Spleen (tissue), 11 donors: ENCODE data around the gene MPO. TPM values are rescaled to one million over a fixed set of nuclear protein-coding genes. Genes with fewer than 3 reads are reported as not detected.

Source experiments
- DNase-seq: peaks from one replicate; pipeline ENCODE4 v3.0.0-alpha.2; 2020
- H3K27ac ChIP-seq, 8 donors: fragments of 200-600 bp; sonication (generic) in 7 of 8; 1 replicate in 4 of 8; 2 replicates in 4 of 8; pipeline versions ENCODE4 v1.5.0 to v1.8.0; 2016 to 2021; ENCODE audit warnings: inconsistent platforms in 4 of 8, mild to moderate bottlenecking in 4 of 8, moderate library complexity in 1 of 8
- H3K27me3 ChIP-seq, 7 donors: fragments of 200-600 bp; sonication (generic) in 6 of 7; replicated peaks in 1 of 7; 1 replicate in 4 of 7; 2 replicates in 3 of 7; pipeline versions ENCODE4 v1.5.0 to v1.8.0; 2016 to 2021; ENCODE audit warnings: inconsistent platforms in 3 of 7, mild to moderate bottlenecking in 1 of 7
- H3K36me3 ChIP-seq, 6 donors: fragments of 200-600 bp; sonication (generic) in 5 of 6; 1 replicate in 4 of 6; 2 replicates in 2 of 6; pipeline versions ENCODE4 v1.5.0 to v1.8.0; 2016 to 2021; ENCODE audit warnings: inconsistent platforms in 2 of 6
- H3K4me1 ChIP-seq, 6 donors: fragments of 200-600 bp; sonication (generic) in 5 of 6; 1 replicate in 3 of 6; 2 replicates in 3 of 6; pipeline versions ENCODE4 v1.5.0 to v1.8.0; 2016 to 2021; ENCODE audit warnings: inconsistent platforms in 3 of 6
- H3K4me3 ChIP-seq, 8 donors: fragments of 200-600 bp; sonication (generic) in 7 of 8; 1 replicate in 4 of 8; 2 replicates in 4 of 8; pipeline versions ENCODE4 v1.5.0 to v1.8.0; 2016 to 2021; ENCODE audit warnings: inconsistent platforms in 4 of 8, mild to moderate bottlenecking in 4 of 8, moderate library complexity in 2 of 8
- H3K9me3 ChIP-seq, 8 donors: fragments of 200-600 bp; sonication (generic) in 7 of 8; 1 replicate in 4 of 8; 2 replicates in 4 of 8; pipeline versions ENCODE4 v1.5.0 to v1.8.0; 2016 to 2021; ENCODE audit warnings: inconsistent platforms in 4 of 8
- CTCF ChIP-seq, 11 experiments: fragments of 200-600 bp in 7 of 11; fragments of 450-650 bp in 4 of 11; sonication (generic) in 4 of 11; IDR thresholded peaks in 8 of 11; conservative IDR thresholded peaks in 3 of 11; 1 replicate in 7 of 11; 2 replicates in 4 of 11; pipeline versions ENCODE4 v1.4.0 to v1.8.0; 2016 to 2021; ENCODE audit warnings: antibody characterized with exemption in 11 of 11, inconsistent platforms in 4 of 11, mild to moderate bottlenecking in 1 of 11
- POLR2A ChIP-seq, 3 donors: fragments of 450-650 bp; IDR thresholded peaks; one replicate each; pipeline ENCODE4 v1.5.1; 2017; ENCODE audit warnings: antibody characterized with exemption in 3 of 3, mild to moderate bottlenecking in 1 of 3
- POLR2AphosphoS5 ChIP-seq, 3 donors: sonication (generic); formaldehyde crosslinking; IDR thresholded peaks; one replicate each; pipeline ENCODE4 v1.5.1; 2017; ENCODE audit warnings: antibody characterized with exemption in 3 of 3
- WGBS, 5 donors: extraction: QIAGEN DNeasy Blood & Tissue Kit in 3 of 5; methylation state at CpG; one replicate each; pipeline versions ENCODE4 v1.1.5 to v1.1.7; 2013 to 2018; 5-methylcytosine and 5-hydroxymethylcytosine counted together
- intact Hi-C: fragments of 100-400 bp; cut with DNase I; formaldehyde crosslinking; loops from one replicate; pipeline ENCODE4 v1.15.0; 2023; ENCODE audit warnings: low total_unique reads
- polyA plus RNA-seq, 3 donors: library from polyadenylated mRNA; stranded (reverse); fragments of 200-250 nt; gene quantifications; one replicate each; pipeline ENCODE4 v1.2.1, GENCODE V29; 2013
- total RNA-seq, 7 donors: library from RNA; depleted of rRNA in 3 of 7; stranded (reverse); fragments of >200 nt in 3 of 7; fragmentation: NEBNext Ultra II Directional in 4 of 7; extraction: Animal tissue kit (Norgen Biotek cat#: 25700) in 4 of 7; gene quantifications; one replicate each; pipeline versions ENCODE4 v1.1.0 to v1.2.1, GENCODE V29; 2016 to 2021
- donor health status: healthy with polysubstance abuse.
- donor health status: DM: no; HTN: no; CAD: no; lungs with moderate emphysema.
- donor health status: DM: no; HTN: no; CAD: no.
- donor health status: Bipolar disorder and iron deficiency.
- donor health status: healthy.
- donor health status: DM: no; HTN: no; CAD: no.
- donor health status: DM: yes; HTN: yes; CAD: no.

Gene MPO
- total and polyA plus RNA-seq, 10 donors = 0.52 to 75.7 (median 12.0) TPM

- Histone ChIP-seq H3K36me3 (peaks cover 0 to 29% (median 0%) of the 10 kb centered on the region in 6 donors), H3K4me3 (no peak overlapping the region), H3K4me1 (peaks cover 0 to 56% (median 39%) of the 10 kb centered on the region in 6 donors), H3K27ac (no peak overlapping the region), H3K9me3 (no peaks in the 10 kb centered on the region), H3K27me3 (peaks cover 0 to 24% (median 5%) of the 10 kb centered on the region in 7 donors)
- DNase-seq = peak; percentile 62
- 90 to 95% (median 92%) methylated on average over 15 to 18 of the region's 18 CpGs for WGBS, 5 donors
- intact Hi-C loops = no loop called here
- TF ChIP-seq POLR2A (IDR thresholded peaks at IDR 0.05) (no peak), POLR2AphosphoS5 (IDR thresholded peaks at IDR 0.05) (no peak), CTCF (IDR thresholded peaks at IDR 0.05 in 8 of 11, conservative IDR thresholded peaks at IDR 0.05 in 3 of 11) (no peak)
Observed at GRCh38 chr17:58321571-58322525, 41.1 kb upstream of the MPO start.

GRCh38 chr17:58320570-58321323 lies 40.0 kb upstream of the MPO start:
- Histone ChIP-seq H3K9me3 (no peaks in the 10 kb centered on the region), H3K27ac (no peak overlapping the region), H3K4me3 (no peak overlapping the region), H3K36me3 (peaks cover 0 to 29% (median 0%) of the 10 kb centered on the region in 6 donors), H3K27me3 (peaks cover 0 to 19% (median 5%) of the 10 kb centered on the region in 7 donors), H3K4me1 (peaks cover 0 to 49% (median 29%) of the 10 kb centered on the region in 6 donors)
- WGBS, 5 donors = 90 to 95% (median 93%) methylated on average over 9 of the region's 9 CpGs
- intact Hi-C loops = no loop called here
- TF ChIP-seq CTCF (IDR thresholded peaks at IDR 0.05 in 8 of 11, conservative IDR thresholded peaks at IDR 0.05 in 3 of 11) (no peak), POLR2AphosphoS5 (IDR thresholded peaks at IDR 0.05) (no peak), POLR2A (IDR thresholded peaks at IDR 0.05) (no peak)
- peak; percentile 14 for DNase-seq

GRCh38 chr17:58320163-58320558 lies 39.4 kb upstream of the MPO start:
- intact Hi-C loops = no loop called here
- 92 to 95% (median 94%) methylated on average over 6 to 7 of the region's 7 CpGs for WGBS, 5 donors
- TF ChIP-seq POLR2A (IDR thresholded peaks at IDR 0.05) = no peak
- no peak for TF ChIP-seq CTCF (IDR thresholded peaks at IDR 0.05 in 8 of 11, conservative IDR thresholded peaks at IDR 0.05 in 3 of 11)
- no peak for TF ChIP-seq POLR2AphosphoS5 (IDR thresholded peaks at IDR 0.05)
- Histone ChIP-seq H3K4me3 (no peak overlapping the region), H3K27ac (no peak overlapping the region), H3K9me3 (no peaks in the 10 kb centered on the region), H3K36me3 (peaks cover 0 to 29% (median 0%) of the 10 kb centered on the region in 6 donors), H3K27me3 (peaks cover 0 to 13% (median 5%) of the 10 kb centered on the region in 7 donors), H3K4me1 (peaks cover 0 to 43% (median 23%) of the 10 kb centered on the region in 6 donors)
- no peak for DNase-seq
